Endothelial cell of umbilical vein (primary cell): ENCODE results near the gene KDM5C. TPM values are rescaled to one million over a fixed set of nuclear protein-coding genes. Genes with fewer than 3 reads are reported as not detected.

Experiments used
- BruUV-seq: library from RNA; stranded (reverse); fragments of 400-500 nt; replicated peaks from 2 replicates; lab custom pipeline; 2021; lab: Mats Ljungman, UMichigan
- CTCF ChIA-PET: fragments of 300-600, 350-600 bp; sonication (Branson Sonifier 250); formaldehyde crosslinking; loops from one replicate; lab custom pipeline; 2021; ENCODE audit warnings: antibody characterized with exemption, inconsistent platforms; lab: Charles Lee
- POLR2A ChIA-PET: fragments of 300-600, 350-600 bp; sonication (Branson Sonifier 250); formaldehyde crosslinking; loops from one replicate; lab custom pipeline; 2021; ENCODE audit warnings: antibody characterized with exemption, inconsistent platforms; lab: Charles Lee
- DNase-seq: peaks from one replicate; pipeline ENCODE4 v3.0.0-alpha.2; 2011; ENCODE audit warnings: low read depth, low spot score
- FAIRE-seq: peaks from 2 replicates; lab custom pipeline; 2011; peaks lifted over from hg19 to GRCh38; lab: Jason Lieb, UNC
- H2AFZ ChIP-seq: 2 replicates; pipeline ENCODE4 v1.6.0; 2012; ENCODE audit warnings: low read depth, low read length, control low read depth, inconsistent platforms
- H3K27ac ChIP-seq: 2 replicates; pipeline ENCODE4 v1.5.1; 2011; ENCODE audit warnings: low read depth, mild to moderate bottlenecking, control low read depth, low read length, moderate library complexity; ENCODE audit not compliant: insufficient read depth
- H3K27me3 ChIP-seq, 2 experiments: 2 replicates each; pipeline versions ENCODE4 v1.6.0 to v1.6.1; 2011; ENCODE audit warnings: low read length in 2 of 2, mixed read lengths in 1 of 2; ENCODE audit not compliant: control insufficient read depth in 2 of 2, insufficient read depth in 2 of 2
- H3K36me3 ChIP-seq, 2 experiments: 2 replicates in 1 of 2; 3 replicates in 1 of 2; pipeline ENCODE4 v1.5.1; 2011; ENCODE audit warnings: low read length in 2 of 2, mild to moderate bottlenecking in 1 of 2, moderate library complexity in 1 of 2; ENCODE audit not compliant: control insufficient read depth in 2 of 2, insufficient read depth in 2 of 2; ENCODE audit errors: extremely low read depth in 1 of 2
- H3K4me1 ChIP-seq: 3 replicates; pipeline ENCODE4 v1.5.1; 2011; ENCODE audit warnings: mild to moderate bottlenecking, low read length; ENCODE audit not compliant: control insufficient read depth, insufficient read depth; ENCODE audit errors: extremely low read depth
- H3K4me2 ChIP-seq: 2 replicates; pipeline ENCODE4 v1.6.1; 2011; ENCODE audit warnings: low read length, control low read depth, mixed read lengths; ENCODE audit not compliant: insufficient read depth
- H3K4me3 ChIP-seq, 3 experiments: fragments of 200-600 bp in 1 of 3; sonication (generic), shearing (Covaris generic) in 1 of 3; replicated peaks in 1 of 3; 2 replicates each; pipeline ENCODE4 v1.5.1; 2011 to 2016; ENCODE audit warnings: control low read depth in 3 of 3, low read length in 3 of 3, mild to moderate bottlenecking in 2 of 3, inconsistent platforms in 1 of 3, low read depth in 1 of 3, moderate library complexity in 1 of 3; ENCODE audit not compliant: insufficient read depth in 1 of 3
- H3K79me2 ChIP-seq: 2 replicates; pipeline ENCODE4 v1.6.0; 2012; ENCODE audit warnings: low read length, inconsistent platforms; ENCODE audit not compliant: control insufficient read depth, insufficient read depth
- H3K9ac ChIP-seq: replicated peaks from 2 replicates; pipeline ENCODE3; 2011; ENCODE audit warnings: low read length, control low read depth; ENCODE audit not compliant: insufficient read depth; ENCODE audit errors: extremely low read depth
- H3K9me1 ChIP-seq: replicated peaks from 3 replicates; pipeline ENCODE4 v1.6.0; 2011; ENCODE audit warnings: mild to moderate bottlenecking, low read length; ENCODE audit not compliant: control insufficient read depth, insufficient read depth; ENCODE audit errors: extremely low read depth
- H3K9me3 ChIP-seq: replicated peaks from 2 replicates; pipeline ENCODE4 v1.5.1; 2012; ENCODE audit warnings: low read length, inconsistent platforms; ENCODE audit not compliant: control insufficient read depth, insufficient read depth
- H4K20me1 ChIP-seq: replicated peaks from 2 replicates; pipeline ENCODE3; 2011; ENCODE audit warnings: mild to moderate bottlenecking, low read length; ENCODE audit not compliant: control insufficient read depth, insufficient read depth; ENCODE audit errors: extremely low read depth
- CTCF ChIP-seq, 2 donors: IDR thresholded peaks; 1 replicate in 1 of 2; 2 replicates in 1 of 2; pipeline ENCODE4 v1.5.1; 2011; ENCODE audit warnings: low read length in 2 of 2, mild to moderate bottlenecking in 2 of 2, moderate library complexity in 2 of 2, control low read depth in 1 of 2, inconsistent platforms in 1 of 2, low read depth in 1 of 2; ENCODE audit not compliant: insufficient read depth in 1 of 2; ENCODE audit errors: extremely low read depth in 1 of 2
- EZH2 ChIP-seq: IDR thresholded peaks from 2 replicates; pipeline ENCODE4 v1.6.1; 2012; ENCODE audit warnings: borderline replicate concordance, low read depth, mild to moderate bottlenecking, moderate library complexity, low read length, inconsistent platforms; ENCODE audit not compliant: severe bottlenecking
- FOS ChIP-seq: IDR thresholded peaks from 2 replicates; pipeline ENCODE4 v1.6.1; 2011; ENCODE audit warnings: mild to moderate bottlenecking, low read length, moderate library complexity, borderline replicate concordance; ENCODE audit not compliant: insufficient read depth
- GATA2 ChIP-seq: IDR thresholded peaks from 2 replicates; pipeline ENCODE4 v1.7.0; 2011; ENCODE audit warnings: low read depth, mild to moderate bottlenecking, moderate library complexity, mixed read lengths, low read length; ENCODE audit not compliant: insufficient read length, insufficient read depth
- JUN ChIP-seq: IDR thresholded peaks from 2 replicates; pipeline ENCODE4 v1.6.1; 2011; ENCODE audit warnings: borderline replicate concordance, low read depth; ENCODE audit not compliant: insufficient read length, insufficient read depth
- MAX ChIP-seq: IDR thresholded peaks from 2 replicates; pipeline ENCODE4 v1.6.1; 2011; ENCODE audit not compliant: insufficient read depth, insufficient read length
- MYC ChIP-seq: IDR thresholded peaks from one replicate; pipeline ENCODE4 v1.6.1; 2011; ENCODE audit warnings: mild to moderate bottlenecking, low read depth, low read length
- POLR2A ChIP-seq: IDR thresholded peaks from 2 replicates; pipeline ENCODE4 v1.6.1; 2012; ENCODE audit warnings: low read depth, mild to moderate bottlenecking, control low read depth, low read length
- POLR2AphosphoS5 ChIP-seq: IDR thresholded peaks from 2 replicates; pipeline ENCODE4 v1.6.1; 2012; ENCODE audit warnings: low read depth, mild to moderate bottlenecking, control low read depth, low read length, moderate library complexity; ENCODE audit not compliant: insufficient read depth
- dilution Hi-C: fragments of 300-500 bp; cut with MboI; formaldehyde crosslinking; loops from one replicate; pipeline ENCODE4 v1.15.0; 2019; ENCODE audit warnings: low sequenced_read_pairs; ENCODE audit not compliant: extremely low pct_ligation_motif_present
- intact Hi-C: fragments of 100-400 bp; cut with micrococcal nuclease; formaldehyde crosslinking; loops from one replicate; pipeline ENCODE4 v1.10.0; 2022
- polyA plus RNA-seq, 4 experiments: library from polyadenylated mRNA; depleted of rRNA in 3 of 4; stranded (reverse) in 3 of 4; unstranded in 1 of 4; fragments of >200 nt; gene quantifications; 2 replicates each; pipeline versions ENCODE4 v1.2.1 to v1.2.3, GENCODE V29; 2011 to 2012; ENCODE audit warnings: missing spikeins in 1 of 4
- total RNA-seq: library from RNA; stranded (reverse); gene quantifications from 2 replicates; pipeline ENCODE4 v1.2.3, GENCODE V29; 2021

Gene KDM5C
- total and polyA plus RNA-seq, 2 donors (not counting 3 experiments of a cell fraction or from before 2014, with no cell fraction given), result 44.7 to 78.7 TPM

- intact Hi-C loops, result no loop called here
- no peaks in the 10 kb centered on the region for H4K20me1 ChIP-seq
- no peak overlapping the region for H3K4me3 ChIP-seq
- no peak overlapping the region for H3K27ac ChIP-seq
- H3K36me3 ChIP-seq, result no peaks in the 10 kb centered on the region
- DNase-seq (no peak), FAIRE-seq (no peak)
- H3K4me2 ChIP-seq, result no peak overlapping the region
- H3K9ac ChIP-seq, result no peak overlapping the region
- peaks cover 13% of the 10 kb centered on the region for H3K4me1 ChIP-seq
- ChIA-PET POLR2A (no interaction called here), CTCF (no interaction called here)
- H2AFZ ChIP-seq, result no peak overlapping the region
- H3K27me3 ChIP-seq, result no peaks in the 10 kb centered on the region
- no peak for TF ChIP-seq FOS
- TF ChIP-seq POLR2A, result no peak
- H3K9me1 ChIP-seq, result no peaks in the 10 kb centered on the region
- no peaks in the 10 kb centered on the region for H3K9me3 ChIP-seq
- dilution Hi-C loops, result no loop called here
- BruUV-seq, result no TSS peak
- no peaks in the 10 kb centered on the region for H3K79me2 ChIP-seq
These were observed 41.9 kb upstream of the KDM5C start for GRCh38 chrX:53266914-53267313.

- Histone ChIP-seq H3K9ac (no peak overlapping the region), H2AFZ (no peak overlapping the region), H3K9me3 (no peaks in the 10 kb centered on the region), H3K4me3 (no peak overlapping the region), H4K20me1 (no peaks in the 10 kb centered on the region), H3K27me3 (no peaks in the 10 kb centered on the region), H3K4me2 (no peak overlapping the region), H3K4me1 (peaks cover 13% of the 10 kb centered on the region), H3K9me1 (no peaks in the 10 kb centered on the region), H3K79me2 (no peaks in the 10 kb centered on the region), H3K27ac (no peak overlapping the region), H3K36me3 (no peaks in the 10 kb centered on the region)
- FAIRE-seq, result no peak
- dilution Hi-C loops, result no loop called here
- intact Hi-C loops, result no loop called here
- BruUV-seq, result no TSS peak
- CTCF ChIA-PET, result no interaction called here
- DNase-seq, result no peak
- TF ChIP-seq MAX (no peak), JUN (no peak), CTCF (IDR thresholded peaks at IDR 0.05; ENCODE audit: extremely low read depth in 1 of 2, insufficient read depth in 1 of 2, low read depth in 1 of 2, low read length in 2 of 2) (no peak), POLR2A (no peak), POLR2AphosphoS5 (no peak), EZH2 (no peak), GATA2 (no peak), MYC (no peak), FOS (no peak)
- POLR2A ChIA-PET, result no interaction called here
These were observed 41.0 kb upstream of the KDM5C start for GRCh38 chrX:53265771-53266574.
